Endothelial cell of umbilical vein (primary cell): ENCODE results near the gene PCARE. TPM values are rescaled to one million over a fixed set of nuclear protein-coding genes. Genes with fewer than 3 reads are reported as not detected.

Experiments used
- BruUV-seq: library from RNA; stranded (reverse); fragments of 400-500 nt; replicated peaks from 2 replicates; lab custom pipeline; 2021; lab: Mats Ljungman, UMichigan
- CTCF ChIA-PET: fragments of 300-600, 350-600 bp; sonication (Branson Sonifier 250); formaldehyde crosslinking; loops from one replicate; lab custom pipeline; 2021; ENCODE audit warnings: antibody characterized with exemption, inconsistent platforms; lab: Charles Lee
- POLR2A ChIA-PET: fragments of 300-600, 350-600 bp; sonication (Branson Sonifier 250); formaldehyde crosslinking; loops from one replicate; lab custom pipeline; 2021; ENCODE audit warnings: antibody characterized with exemption, inconsistent platforms; lab: Charles Lee
- DNase-seq: peaks from one replicate; pipeline ENCODE4 v3.0.0-alpha.2; 2011; ENCODE audit warnings: low read depth, low spot score
- FAIRE-seq: peaks from 2 replicates; lab custom pipeline; 2011; peaks lifted over from hg19 to GRCh38; lab: Jason Lieb, UNC
- H2AFZ ChIP-seq: 2 replicates; pipeline ENCODE4 v1.6.0; 2012; ENCODE audit warnings: low read depth, low read length, control low read depth, inconsistent platforms
- H3K27ac ChIP-seq: 2 replicates; pipeline ENCODE4 v1.5.1; 2011; ENCODE audit warnings: low read depth, mild to moderate bottlenecking, control low read depth, low read length, moderate library complexity; ENCODE audit not compliant: insufficient read depth
- H3K27me3 ChIP-seq, 2 experiments: 2 replicates each; pipeline versions ENCODE4 v1.6.0 to v1.6.1; 2011; ENCODE audit warnings: low read length in 2 of 2, mixed read lengths in 1 of 2; ENCODE audit not compliant: control insufficient read depth in 2 of 2, insufficient read depth in 2 of 2
- H3K36me3 ChIP-seq, 2 experiments: 2 replicates in 1 of 2; 3 replicates in 1 of 2; pipeline ENCODE4 v1.5.1; 2011; ENCODE audit warnings: low read length in 2 of 2, mild to moderate bottlenecking in 1 of 2, moderate library complexity in 1 of 2; ENCODE audit not compliant: control insufficient read depth in 2 of 2, insufficient read depth in 2 of 2; ENCODE audit errors: extremely low read depth in 1 of 2
- H3K4me1 ChIP-seq: 3 replicates; pipeline ENCODE4 v1.5.1; 2011; ENCODE audit warnings: mild to moderate bottlenecking, low read length; ENCODE audit not compliant: control insufficient read depth, insufficient read depth; ENCODE audit errors: extremely low read depth
- H3K4me2 ChIP-seq: 2 replicates; pipeline ENCODE4 v1.6.1; 2011; ENCODE audit warnings: low read length, control low read depth, mixed read lengths; ENCODE audit not compliant: insufficient read depth
- H3K4me3 ChIP-seq, 3 experiments: fragments of 200-600 bp in 1 of 3; sonication (generic), shearing (Covaris generic) in 1 of 3; replicated peaks in 1 of 3; 2 replicates each; pipeline ENCODE4 v1.5.1; 2011 to 2016; ENCODE audit warnings: control low read depth in 3 of 3, low read length in 3 of 3, mild to moderate bottlenecking in 2 of 3, inconsistent platforms in 1 of 3, low read depth in 1 of 3, moderate library complexity in 1 of 3; ENCODE audit not compliant: insufficient read depth in 1 of 3
- H3K79me2 ChIP-seq: 2 replicates; pipeline ENCODE4 v1.6.0; 2012; ENCODE audit warnings: low read length, inconsistent platforms; ENCODE audit not compliant: control insufficient read depth, insufficient read depth
- H3K9ac ChIP-seq: replicated peaks from 2 replicates; pipeline ENCODE3; 2011; ENCODE audit warnings: low read length, control low read depth; ENCODE audit not compliant: insufficient read depth; ENCODE audit errors: extremely low read depth
- H3K9me1 ChIP-seq: replicated peaks from 3 replicates; pipeline ENCODE4 v1.6.0; 2011; ENCODE audit warnings: mild to moderate bottlenecking, low read length; ENCODE audit not compliant: control insufficient read depth, insufficient read depth; ENCODE audit errors: extremely low read depth
- H3K9me3 ChIP-seq: replicated peaks from 2 replicates; pipeline ENCODE4 v1.5.1; 2012; ENCODE audit warnings: low read length, inconsistent platforms; ENCODE audit not compliant: control insufficient read depth, insufficient read depth
- H4K20me1 ChIP-seq: replicated peaks from 2 replicates; pipeline ENCODE3; 2011; ENCODE audit warnings: mild to moderate bottlenecking, low read length; ENCODE audit not compliant: control insufficient read depth, insufficient read depth; ENCODE audit errors: extremely low read depth
- CTCF ChIP-seq, 2 donors: IDR thresholded peaks; 1 replicate in 1 of 2; 2 replicates in 1 of 2; pipeline ENCODE4 v1.5.1; 2011; ENCODE audit warnings: low read length in 2 of 2, mild to moderate bottlenecking in 2 of 2, moderate library complexity in 2 of 2, control low read depth in 1 of 2, inconsistent platforms in 1 of 2, low read depth in 1 of 2; ENCODE audit not compliant: insufficient read depth in 1 of 2; ENCODE audit errors: extremely low read depth in 1 of 2
- EZH2 ChIP-seq: IDR thresholded peaks from 2 replicates; pipeline ENCODE4 v1.6.1; 2012; ENCODE audit warnings: borderline replicate concordance, low read depth, mild to moderate bottlenecking, moderate library complexity, low read length, inconsistent platforms; ENCODE audit not compliant: severe bottlenecking
- FOS ChIP-seq: IDR thresholded peaks from 2 replicates; pipeline ENCODE4 v1.6.1; 2011; ENCODE audit warnings: mild to moderate bottlenecking, low read length, moderate library complexity, borderline replicate concordance; ENCODE audit not compliant: insufficient read depth
- GATA2 ChIP-seq: IDR thresholded peaks from 2 replicates; pipeline ENCODE4 v1.7.0; 2011; ENCODE audit warnings: low read depth, mild to moderate bottlenecking, moderate library complexity, mixed read lengths, low read length; ENCODE audit not compliant: insufficient read length, insufficient read depth
- JUN ChIP-seq: IDR thresholded peaks from 2 replicates; pipeline ENCODE4 v1.6.1; 2011; ENCODE audit warnings: borderline replicate concordance, low read depth; ENCODE audit not compliant: insufficient read length, insufficient read depth
- MAX ChIP-seq: IDR thresholded peaks from 2 replicates; pipeline ENCODE4 v1.6.1; 2011; ENCODE audit not compliant: insufficient read depth, insufficient read length
- MYC ChIP-seq: IDR thresholded peaks from one replicate; pipeline ENCODE4 v1.6.1; 2011; ENCODE audit warnings: mild to moderate bottlenecking, low read depth, low read length
- POLR2A ChIP-seq: IDR thresholded peaks from 2 replicates; pipeline ENCODE4 v1.6.1; 2012; ENCODE audit warnings: low read depth, mild to moderate bottlenecking, control low read depth, low read length
- POLR2AphosphoS5 ChIP-seq: IDR thresholded peaks from 2 replicates; pipeline ENCODE4 v1.6.1; 2012; ENCODE audit warnings: low read depth, mild to moderate bottlenecking, control low read depth, low read length, moderate library complexity; ENCODE audit not compliant: insufficient read depth
- dilution Hi-C: fragments of 300-500 bp; cut with MboI; formaldehyde crosslinking; loops from one replicate; pipeline ENCODE4 v1.15.0; 2019; ENCODE audit warnings: low sequenced_read_pairs; ENCODE audit not compliant: extremely low pct_ligation_motif_present
- intact Hi-C: fragments of 100-400 bp; cut with micrococcal nuclease; formaldehyde crosslinking; loops from one replicate; pipeline ENCODE4 v1.10.0; 2022
- polyA plus RNA-seq, 4 experiments: library from polyadenylated mRNA; depleted of rRNA in 3 of 4; stranded (reverse) in 3 of 4; unstranded in 1 of 4; fragments of >200 nt; gene quantifications; 2 replicates each; pipeline versions ENCODE4 v1.2.1 to v1.2.3, GENCODE V29; 2011 to 2012; ENCODE audit warnings: missing spikeins in 1 of 4
- total RNA-seq: library from RNA; stranded (reverse); gene quantifications from 2 replicates; pipeline ENCODE4 v1.2.3, GENCODE V29; 2021

PCARE gene
- total and polyA plus RNA-seq, 2 donors (not counting 3 experiments of a cell fraction or from before 2014, with no cell fraction given) = not detected

GRCh38 chr2:29113891-29114321, 39.6 kb upstream of the PCARE start:
- Histone ChIP-seq H3K79me2 (peaks cover 18% of the 10 kb centered on the region), H2AFZ (no peak overlapping the region), H3K9me1 (no peaks in the 10 kb centered on the region), H3K4me3 (no peak overlapping the region), H3K27ac (no peak overlapping the region), H3K36me3 (no peaks in the 10 kb centered on the region), H4K20me1 (no peaks in the 10 kb centered on the region), H3K9me3 (no peaks in the 10 kb centered on the region), H3K9ac (no peak overlapping the region), H3K4me2 (no peak overlapping the region), H3K27me3 (no peaks in the 10 kb centered on the region), H3K4me1 (peaks cover 27% of the 10 kb centered on the region)
- DNase-seq = no peak
- POLR2A ChIA-PET = no interaction called here
- CTCF ChIA-PET = interaction anchor here (1.2 kb wide), 1 partner anchor 15 kb away, joined by 4 read pairs; no protein-coding TSS in a partner anchor
- intact Hi-C loops (no loop called here), dilution Hi-C loops (no loop called here)
- FAIRE-seq = no peak
- TF ChIP-seq EZH2 (no peak), MYC (no peak), GATA2 (no peak), CTCF (IDR thresholded peaks at IDR 0.05; ENCODE audit: extremely low read depth in 1 of 2, insufficient read depth in 1 of 2, low read depth in 1 of 2, low read length in 2 of 2) (no peak), POLR2AphosphoS5 (no peak), POLR2A (no peak), FOS (no peak), MAX (no peak), JUN (no peak)
- no TSS peak for BruUV-seq
